ENCODE measurements around the gene PLK3.
"Not testable (repeated sequence)": the region's sequence is repeated elsewhere in the genome, so short reads cannot be mapped to it uniquely, and the experiment has no call there.

The PLK3 gene

DNA sequence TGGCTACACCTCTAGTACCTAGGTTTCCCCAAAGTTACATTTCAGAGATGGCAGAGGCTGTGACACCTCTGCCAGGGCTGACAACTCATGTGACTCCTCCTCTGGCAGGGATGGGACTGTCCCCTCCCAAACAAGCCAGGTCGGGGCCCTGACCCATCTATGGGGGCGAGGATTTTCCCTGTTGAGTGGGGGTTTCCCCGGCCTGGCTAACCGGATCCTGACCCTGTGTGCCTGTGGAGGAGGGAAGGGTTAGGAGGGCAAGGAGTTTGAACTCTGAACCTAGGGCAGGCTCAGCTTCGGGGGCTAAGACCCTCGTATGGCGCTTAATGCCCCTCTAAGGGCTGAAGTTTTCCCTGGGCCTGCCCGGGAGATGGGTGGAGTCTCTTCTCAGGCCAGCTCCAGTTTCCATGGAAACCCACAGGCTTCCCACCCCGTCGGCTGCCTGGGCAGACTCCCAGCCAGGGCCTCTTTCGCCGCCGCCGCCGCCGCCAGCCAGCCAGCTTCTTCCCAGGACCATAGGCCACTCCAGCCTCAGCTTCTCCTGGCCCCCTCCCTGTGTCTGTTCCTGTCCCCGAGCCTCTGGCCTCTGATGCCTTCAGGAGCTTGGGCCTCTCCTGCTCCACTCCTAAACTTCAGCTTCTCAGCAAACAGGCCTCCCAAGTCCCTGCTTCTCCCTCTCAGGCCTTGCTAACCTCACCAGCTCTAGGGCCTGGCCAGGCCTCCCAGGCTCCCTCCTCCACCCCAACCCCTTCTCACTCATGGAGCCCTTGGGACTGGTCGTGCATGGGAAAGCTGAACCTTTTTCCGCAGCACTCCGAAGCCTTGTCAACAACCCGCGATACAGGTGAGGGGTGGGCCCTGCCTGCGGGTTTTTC is 8.1 kb downstream of the PLK3 start, which contains the start of gene BTBD19:
BTBD19 (plus strand) TSS at position 461 of the 875 bp plus-strand sequence; CDS start at position 759, 298 bp downstream.
- in situ Hi-C loops (cut with MboI; ENCODE audit: low sequenced_read_pairs): no loop called here

DNA sequence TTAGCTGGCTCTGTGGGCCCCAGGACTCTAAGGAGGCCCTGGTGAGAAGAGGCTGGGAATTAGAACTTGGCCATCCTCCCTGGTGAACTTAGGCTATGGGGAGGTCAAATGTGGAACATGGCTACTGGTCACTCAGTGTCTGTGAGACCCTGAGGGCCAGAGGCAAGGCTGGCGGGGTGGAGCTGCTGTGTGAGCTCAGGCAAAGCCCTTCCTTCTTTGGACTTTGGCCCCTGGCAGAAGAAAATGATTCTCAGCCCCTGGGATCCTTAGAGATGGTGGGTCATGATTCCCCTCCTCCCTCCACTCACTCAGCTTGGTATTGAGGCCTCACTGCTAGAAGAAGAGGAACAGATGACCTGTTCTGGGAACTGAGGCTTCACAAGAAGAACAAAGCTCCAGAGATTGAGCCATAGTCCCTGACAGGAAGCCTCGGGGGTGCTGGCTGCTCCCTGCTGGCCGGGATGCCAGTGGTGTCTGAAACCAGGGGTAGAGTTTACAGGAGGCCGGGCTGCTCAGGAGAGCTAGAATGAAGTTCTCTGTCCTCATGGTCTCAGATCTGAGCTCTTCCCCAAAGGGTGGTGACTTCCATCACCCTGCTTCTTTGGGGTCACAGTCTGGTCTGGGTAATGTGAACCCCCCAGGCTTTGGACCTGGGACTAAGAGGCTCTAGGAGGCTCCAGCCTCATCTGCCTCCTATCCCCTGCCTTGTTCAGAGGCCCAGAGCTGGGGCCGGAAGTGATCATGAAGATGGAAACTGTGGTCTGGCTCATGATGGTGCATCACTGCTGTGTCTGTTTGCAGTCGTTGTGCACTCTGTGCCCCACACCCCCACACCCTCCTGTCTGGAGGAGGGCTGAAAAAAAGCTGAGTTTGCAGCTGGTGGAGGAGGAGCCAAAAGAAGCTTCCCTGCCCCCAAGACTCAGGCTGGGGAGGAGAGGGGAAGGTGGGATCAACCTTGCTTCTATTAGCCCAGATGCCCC is 9.1 kb downstream of the PLK3 start:
- in situ Hi-C loops (cut with MboI; ENCODE audit: low sequenced_read_pairs): no loop called here

DNA sequence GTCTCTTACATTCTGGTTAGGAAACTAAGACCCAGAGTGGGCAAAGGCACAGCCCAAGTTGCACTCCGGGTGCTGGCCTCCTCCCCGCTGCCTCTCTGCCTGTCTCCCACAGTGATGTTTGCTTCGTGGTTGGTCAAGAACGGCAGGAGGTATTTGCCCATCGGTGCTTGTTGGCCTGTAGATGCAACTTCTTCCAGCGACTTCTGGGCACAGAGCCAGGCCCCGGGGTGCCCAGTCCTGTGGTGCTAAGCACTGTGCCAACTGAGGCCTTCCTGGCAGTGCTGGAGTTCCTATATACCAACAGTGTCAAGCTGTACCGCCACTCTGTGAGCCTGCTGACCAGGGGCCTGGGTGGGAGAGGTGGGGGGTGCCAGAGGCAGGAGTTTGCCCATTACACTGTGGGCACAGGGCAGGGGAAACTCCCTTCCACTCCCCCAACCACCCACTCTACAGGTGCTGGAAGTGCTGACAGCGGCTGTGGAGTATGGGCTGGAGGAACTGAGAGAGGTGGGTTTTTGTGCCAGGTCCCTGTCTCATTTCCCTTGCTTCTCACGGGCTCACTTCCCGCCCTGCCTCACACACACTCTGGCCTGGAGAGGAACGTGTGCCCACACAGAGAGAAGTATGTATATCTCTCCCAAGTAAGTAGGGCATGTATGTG is 10.1 kb downstream of the PLK3 start:
- in situ Hi-C loops (cut with MboI; ENCODE audit: low sequenced_read_pairs): no loop called here

DNA sequence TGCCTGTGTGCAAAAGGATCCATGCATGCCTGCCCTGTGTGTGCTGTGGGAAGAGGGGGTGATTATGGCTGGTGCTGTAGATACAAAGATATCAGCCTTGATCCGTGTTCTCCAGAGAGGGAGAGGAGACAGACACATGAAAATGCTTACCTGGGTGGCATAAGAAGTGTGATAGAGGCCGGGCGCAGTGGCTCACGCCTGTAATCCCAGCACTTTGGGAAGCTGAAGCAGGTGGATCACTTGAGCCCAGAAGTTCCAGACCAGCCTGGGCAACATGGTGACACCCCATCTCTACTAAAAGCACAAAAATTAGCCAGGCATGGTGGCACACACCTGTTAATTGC is 10.6 kb downstream of the PLK3 start:
- in situ Hi-C loops (cut with MboI; ENCODE audit: low sequenced_read_pairs): not testable (repeated sequence)

DNA sequence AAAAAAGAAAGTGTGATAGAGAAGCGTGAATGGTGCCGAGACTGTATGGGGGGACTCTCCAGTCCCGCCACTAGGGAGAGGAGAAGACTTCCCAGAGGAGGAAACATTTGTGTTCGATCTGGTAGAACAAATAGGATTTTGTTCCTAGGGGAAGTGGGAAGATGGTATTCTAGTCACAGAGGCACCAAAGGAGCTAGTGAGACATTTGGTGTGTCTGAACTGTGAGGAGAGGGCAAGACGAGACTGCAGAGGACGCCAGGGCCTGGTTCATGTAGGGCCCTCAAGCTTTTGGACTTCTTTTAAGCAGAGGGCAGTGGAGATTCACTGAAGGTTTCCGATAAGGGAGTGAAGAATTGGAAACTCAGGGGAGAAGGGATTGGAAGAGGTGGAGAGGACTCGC is 11.1 kb downstream of the PLK3 start:
- in situ Hi-C loops (cut with MboI; ENCODE audit: low sequenced_read_pairs): no loop called here

DNA sequence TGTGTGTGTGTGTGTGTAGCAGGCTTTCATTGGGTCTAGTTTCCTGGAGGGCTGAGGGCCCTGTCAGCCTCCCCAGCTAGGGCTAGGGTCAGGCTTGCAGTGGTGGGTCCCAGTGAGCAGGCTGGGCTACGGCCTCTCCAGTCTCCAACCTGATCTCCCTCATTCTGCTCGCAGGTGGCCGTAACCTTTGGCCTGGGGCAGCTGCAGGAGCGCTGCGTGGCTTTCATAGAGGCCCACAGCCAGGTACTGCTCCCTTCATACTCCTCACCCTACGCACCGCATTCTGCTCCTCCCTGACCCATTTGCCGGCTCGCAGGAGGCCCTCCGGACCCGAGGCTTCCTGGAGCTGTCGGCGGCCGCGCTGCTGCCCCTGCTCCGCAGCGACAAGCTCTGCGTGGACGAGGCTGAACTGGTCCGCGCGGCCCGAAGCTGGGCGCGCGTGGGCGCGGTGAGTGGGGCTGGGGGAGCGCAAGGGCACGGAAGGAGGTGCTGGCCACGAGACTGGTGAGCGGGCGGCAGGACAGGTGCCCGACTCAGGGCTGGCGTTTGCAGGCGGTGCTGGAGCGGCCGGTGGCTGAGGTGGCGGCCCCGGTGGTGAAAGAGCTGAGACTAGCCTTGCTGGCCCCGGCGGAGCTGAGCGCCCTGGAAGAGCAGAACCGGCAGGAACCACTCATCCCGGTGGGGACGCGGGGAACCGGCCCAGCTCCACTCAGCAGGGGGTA is 12.8 kb downstream of the PLK3 start:
- in situ Hi-C loops (cut with MboI; ENCODE audit: low sequenced_read_pairs): no loop called here

DNA sequence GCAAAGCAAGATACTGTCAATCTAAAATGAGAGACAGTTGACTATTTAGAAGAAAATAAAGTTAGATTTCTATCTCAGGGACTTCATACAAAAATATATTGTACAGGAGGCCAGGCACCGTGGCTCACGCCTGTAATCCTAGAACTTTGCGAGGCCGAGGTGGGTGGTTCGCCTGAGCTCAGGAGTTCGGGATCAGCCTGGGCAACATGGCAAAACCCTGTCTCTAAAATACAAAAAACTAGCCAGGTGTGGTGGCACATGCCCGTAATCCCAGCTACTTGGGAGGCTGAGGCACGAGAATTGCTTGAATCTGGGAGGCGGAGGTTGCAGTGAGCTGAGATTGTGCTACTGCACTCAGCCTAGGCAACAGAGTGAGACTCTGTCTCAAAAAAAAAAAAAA is 15.7 kb downstream of the PLK3 start:
- in situ Hi-C loops (cut with MboI; ENCODE audit: low sequenced_read_pairs): not testable (repeated sequence)

DNA sequence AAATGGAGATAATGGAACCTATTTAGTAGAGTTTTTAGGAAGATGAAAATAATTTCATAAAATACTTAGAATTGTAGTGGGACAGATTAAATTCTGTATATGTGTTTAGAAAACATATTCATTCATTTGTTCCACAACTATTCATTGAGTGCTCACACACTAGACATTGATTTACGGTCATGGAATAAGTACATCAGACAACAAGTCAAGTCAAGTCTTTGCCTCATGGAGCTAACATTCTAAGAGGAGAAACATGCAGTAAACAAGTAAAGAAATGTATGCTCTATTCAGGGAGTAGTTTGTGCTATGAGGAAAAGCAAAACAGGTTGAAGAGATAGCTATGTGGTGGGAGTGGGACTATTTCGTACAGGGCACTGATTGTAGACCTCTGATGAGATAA is 17.1 kb downstream of the PLK3 start:
- in situ Hi-C loops (cut with MboI; ENCODE audit: low sequenced_read_pairs): no loop called here

DNA sequence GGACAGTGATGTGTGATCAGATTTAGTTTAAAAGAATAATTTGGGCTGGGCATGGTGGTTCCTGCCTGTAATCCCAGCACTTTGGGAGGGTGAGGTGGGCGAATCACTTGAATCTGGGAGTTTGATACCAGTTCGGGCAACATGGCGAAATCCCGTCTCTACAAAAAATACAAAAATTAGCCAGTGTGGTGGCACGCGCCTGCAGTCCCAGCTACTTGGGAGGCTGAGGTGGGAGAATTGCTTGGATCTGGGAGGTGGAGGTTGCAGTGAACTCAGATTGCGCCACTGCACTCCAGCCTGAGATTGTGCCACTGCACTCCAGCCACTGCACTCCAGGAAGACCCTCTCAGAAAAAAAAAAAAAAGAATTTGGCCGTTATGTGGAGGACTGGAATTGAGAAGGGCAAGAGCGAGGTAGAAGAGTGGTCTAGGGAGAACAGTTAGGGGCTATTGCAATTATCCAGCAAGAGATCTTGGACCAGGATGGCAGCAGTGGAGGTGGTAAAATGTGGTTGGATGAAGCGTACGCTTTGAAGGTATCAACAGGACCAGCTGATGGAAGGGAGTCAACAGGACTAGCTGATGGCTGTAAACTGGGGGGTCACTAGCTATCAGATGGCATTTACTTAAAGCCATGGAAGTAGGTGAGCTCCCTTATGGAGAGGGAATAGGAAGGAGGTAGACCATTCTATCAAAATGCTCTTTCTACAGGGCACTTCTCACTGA is 17.8 kb downstream of the PLK3 start:
- in situ Hi-C loops (cut with MboI; ENCODE audit: low sequenced_read_pairs): no loop called here

DNA sequence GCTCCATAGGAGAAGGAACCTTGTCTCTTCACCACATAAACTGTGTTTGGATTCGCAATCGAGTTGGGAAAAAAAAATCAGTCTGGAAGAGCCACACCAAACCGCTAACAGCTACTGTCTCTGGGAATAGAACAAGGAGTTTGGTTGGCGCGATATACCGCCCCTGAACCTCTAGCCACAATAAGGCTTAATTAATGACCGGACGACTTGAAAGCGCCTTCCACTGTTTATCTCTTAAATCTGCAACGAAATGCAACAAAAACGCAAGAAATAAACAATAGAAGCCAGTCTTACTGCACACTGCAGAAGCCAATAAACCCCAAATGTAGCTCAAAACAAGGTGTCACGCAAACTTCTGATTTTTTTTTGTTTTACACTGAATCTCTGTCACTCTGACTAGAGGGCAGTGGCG is 19.0 kb downstream of the PLK3 start:
- in situ Hi-C loops (cut with MboI; ENCODE audit: low sequenced_read_pairs): no loop called here

DNA sequence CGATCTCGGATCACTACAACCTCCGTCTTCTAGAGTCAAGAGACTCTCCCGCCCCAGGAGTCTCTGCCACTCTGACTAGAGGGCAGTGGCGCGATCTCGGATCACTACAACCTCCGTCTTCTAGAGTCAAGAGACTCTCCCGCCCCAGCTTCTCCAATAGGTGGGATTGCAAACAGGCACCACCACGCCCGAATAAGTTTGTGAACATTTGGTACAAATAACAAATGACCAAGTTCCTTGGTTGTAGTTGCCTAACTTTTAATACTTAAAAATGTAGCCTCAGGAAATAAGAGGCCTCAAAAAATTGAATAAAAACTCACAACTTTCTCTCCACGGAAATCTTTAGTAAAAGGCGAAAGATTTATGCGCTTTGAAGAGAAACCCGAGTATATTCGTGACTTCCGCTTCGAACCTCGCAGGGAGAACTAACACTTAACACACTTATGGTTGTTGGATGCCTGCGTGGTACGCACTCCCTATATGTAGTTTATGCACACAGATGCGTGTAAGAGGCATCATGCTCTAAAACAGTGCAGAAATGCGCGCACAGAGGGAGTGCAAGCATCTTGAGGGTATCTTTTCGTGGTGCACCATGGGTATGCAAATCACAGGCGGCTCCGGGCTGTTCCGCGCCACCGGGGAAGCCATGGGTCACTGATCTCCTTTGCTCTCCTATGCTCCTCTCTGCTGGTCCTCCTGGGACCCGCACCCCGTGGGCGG is 19.6 kb downstream of the PLK3 start:
- in situ Hi-C loops (cut with MboI; ENCODE audit: low sequenced_read_pairs): no loop called here

DNA sequence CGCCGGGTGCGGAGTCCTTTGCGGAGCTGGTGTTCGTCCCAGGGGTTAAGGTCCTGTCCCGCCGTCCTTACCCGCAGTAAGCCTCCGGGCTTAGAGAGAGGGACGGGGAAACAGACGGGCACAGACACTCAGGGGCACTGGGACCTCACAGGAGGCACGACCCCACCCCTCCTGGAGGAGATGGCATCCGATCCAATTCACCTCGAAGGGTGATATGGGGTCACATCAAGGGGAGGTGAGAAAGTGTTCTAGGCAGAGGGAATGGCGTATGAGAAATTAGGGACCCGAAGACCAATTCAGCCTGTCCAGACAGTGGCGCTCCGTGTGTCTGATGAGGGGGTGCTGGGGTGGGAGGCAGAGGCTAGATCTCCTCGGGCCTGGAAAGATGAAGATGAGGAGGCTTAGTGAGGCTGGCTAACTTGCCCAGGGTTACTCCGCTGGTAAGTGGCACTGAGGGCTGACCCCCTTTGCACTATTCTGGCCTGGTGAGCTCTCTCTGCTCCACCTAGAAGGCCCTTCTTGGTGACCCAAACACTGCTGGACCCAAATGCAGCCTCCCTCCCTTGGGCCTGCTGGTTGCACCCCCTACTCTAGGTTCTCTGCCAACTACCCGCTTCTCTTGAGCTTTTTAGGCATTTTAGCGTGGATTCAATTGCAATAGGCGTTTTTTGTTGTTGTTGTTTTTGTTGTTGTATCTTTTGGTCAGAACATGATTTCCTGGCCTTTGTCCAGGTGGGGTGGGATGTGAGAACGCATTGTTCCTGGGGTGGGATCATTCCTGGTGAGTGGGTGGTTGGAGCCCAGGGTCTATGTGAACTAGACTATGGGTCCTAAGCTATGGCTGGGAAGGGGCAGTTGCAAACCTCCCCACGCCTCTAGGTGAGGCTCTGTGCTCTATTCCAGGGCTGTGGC is 20.4 kb downstream of the PLK3 start:
- in situ Hi-C loops (cut with MboI; ENCODE audit: low sequenced_read_pairs): no loop called here

DNA sequence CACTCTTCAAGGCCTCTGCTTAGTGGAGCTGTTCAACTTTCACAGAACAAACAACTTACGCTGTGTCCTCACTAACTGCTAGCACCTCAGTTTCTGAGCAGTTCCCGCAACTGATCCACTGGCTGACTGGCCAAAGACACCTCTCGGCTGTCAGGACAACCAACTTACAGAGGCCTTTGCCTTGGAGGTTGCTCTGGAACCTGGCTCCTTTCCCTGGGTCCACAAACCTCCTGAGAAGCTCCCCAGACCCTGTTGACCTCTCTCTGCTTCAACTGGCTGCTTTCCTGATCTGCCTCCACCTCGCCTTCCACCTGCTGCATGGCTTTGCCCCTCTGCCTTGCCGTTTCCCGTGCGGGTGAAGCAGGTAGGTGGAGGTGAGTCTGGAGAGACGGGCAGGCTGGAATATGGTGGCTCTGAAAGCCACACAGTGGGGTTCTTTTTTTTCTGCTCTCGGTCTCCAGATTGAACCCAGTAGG is 21.1 kb downstream of the PLK3 start:
- in situ Hi-C loops (cut with MboI; ENCODE audit: low sequenced_read_pairs): no loop called here

DNA sequence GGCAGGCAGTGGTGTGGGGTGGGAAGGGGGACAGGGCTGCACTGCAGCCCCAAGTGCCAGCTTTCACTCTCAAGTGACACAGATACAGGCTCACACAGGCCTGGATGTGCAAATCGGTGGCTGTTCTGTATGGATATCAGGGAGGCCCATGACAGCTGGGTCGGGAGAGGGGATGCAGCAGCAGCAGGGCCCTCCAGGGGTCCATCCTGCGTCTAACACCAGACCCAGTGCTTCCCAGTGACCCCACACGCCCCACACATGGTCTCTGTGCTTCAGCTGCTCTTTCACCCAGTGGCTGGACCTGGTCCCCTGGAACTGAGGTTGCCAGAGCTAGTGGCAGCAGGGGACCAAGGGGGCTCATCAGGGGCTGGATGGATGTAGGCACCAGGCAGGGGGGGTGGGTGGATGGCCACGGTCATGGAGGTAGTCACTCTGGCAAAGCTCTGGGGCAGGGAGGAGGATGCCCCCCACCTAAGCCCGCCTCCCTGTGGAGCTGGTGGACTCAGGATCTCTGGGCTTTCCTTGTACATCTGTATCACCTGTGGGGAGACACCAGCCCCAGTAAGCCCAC is 22.0 kb downstream of the PLK3 start:
- in situ Hi-C loops (cut with MboI; ENCODE audit: low sequenced_read_pairs): no loop called here

DNA sequence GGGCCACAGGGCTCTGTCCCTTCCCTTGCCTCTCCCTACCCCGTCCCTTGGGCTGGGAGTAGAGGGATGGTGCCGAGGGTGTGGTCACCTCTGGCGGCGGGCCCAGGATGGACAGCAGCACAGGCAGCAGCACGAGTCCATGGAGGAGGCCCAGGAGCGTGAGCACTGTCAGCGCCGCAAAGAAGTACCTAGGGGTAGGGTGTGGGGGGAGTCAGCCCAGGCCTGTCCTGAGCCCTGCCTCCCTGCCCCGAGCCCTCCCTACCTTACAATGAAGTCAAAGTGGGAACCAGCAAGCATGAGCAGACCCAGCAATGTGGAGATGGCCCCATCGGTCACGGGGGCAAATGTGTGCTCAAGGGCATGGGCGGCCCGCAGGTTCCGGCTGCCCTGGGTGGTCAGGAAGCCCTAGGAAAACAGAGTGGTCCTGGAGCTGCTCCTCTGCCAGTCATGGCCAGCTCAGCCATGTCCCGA is 22.8 kb downstream of the PLK3 start:
- in situ Hi-C loops (cut with MboI; ENCODE audit: low sequenced_read_pairs): no loop called here

DNA sequence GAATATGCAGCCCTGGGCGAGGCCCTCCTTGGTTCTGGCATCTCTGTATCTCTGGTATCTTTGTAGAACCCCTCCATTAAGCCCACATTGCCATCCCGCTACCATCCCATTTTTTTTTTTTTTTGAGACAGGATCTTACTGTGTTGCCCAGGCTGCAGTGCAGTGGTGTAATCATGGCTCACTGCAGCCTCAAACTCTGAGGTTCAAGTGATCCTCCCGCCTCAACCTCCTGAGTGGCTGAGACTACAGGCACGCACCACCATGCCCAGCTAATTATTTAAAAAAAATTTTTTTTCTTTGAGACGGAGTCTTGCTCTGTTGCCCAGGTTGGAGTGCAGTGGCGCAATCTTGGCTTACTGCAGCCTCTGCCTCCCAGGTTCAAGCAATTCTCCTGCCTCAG is 24.2 kb downstream of the PLK3 start:
- in situ Hi-C loops (cut with MboI; ENCODE audit: low sequenced_read_pairs): not testable (repeated sequence)

DNA sequence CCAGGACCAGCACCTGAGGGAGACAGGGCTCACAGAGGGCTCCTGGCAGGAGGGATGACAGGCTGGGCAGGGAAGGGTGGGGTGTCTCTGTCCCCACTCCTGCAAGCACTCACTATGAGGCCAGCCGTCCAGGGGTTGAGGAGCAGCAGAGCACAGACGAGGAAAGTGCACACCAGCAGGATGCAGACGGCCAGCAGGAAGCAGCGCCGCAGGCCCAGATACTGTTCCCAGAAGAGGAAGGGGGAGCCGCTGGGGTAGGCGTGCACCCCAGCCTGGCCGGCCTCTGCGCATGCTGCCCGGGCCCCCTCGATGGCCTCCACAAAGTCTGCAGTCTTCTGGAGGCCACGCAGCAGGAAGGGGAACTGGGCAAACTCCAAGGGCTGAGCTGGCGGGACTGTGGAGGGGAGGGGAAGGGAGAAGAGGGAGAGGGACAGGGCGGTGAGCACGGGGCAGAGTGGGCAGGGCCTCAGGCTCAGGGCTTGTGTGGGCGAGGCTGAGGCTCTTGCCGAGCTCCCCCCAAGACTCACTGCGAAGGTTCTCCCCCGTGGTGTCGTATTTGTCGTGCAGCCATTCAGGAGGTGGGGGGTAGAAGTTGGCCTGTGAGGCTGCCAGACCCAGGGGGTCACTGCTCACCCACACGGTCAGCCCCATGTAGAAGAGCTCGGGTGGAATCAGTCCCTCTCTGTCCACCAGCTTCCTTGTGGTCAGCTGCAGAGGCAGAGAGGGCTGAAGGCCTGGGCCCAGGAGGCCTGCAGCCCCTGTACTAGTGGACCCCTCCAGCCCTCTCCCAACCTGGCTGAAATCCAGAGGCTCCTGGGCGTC is 26.4 kb downstream of the PLK3 start:
- in situ Hi-C loops (cut with MboI; ENCODE audit: low sequenced_read_pairs): no loop called here

All from hTERT RPE-1 (cell line).